Activated CD8-positive, alpha-beta T cell treated with anti-CD3 and anti-CD28 coated beads for 36 hours (primary cell): Measurements from ENCODE around the gene ZNF488. TPM values are rescaled to one million over a fixed set of nuclear protein-coding genes. Genes with fewer than 3 reads are reported as not detected.
"Not testable (repeated sequence)": the region's sequence is repeated elsewhere in the genome, so short reads cannot be mapped to it uniquely, and the experiment has no call there.

Experiments
- ATAC-seq: fragments of 200-7000 bp; cut with Tn5 transposase; one replicate; pipeline ENCODE4 v1.10.0; 2021; ENCODE audit warnings: mild to moderate bottlenecking, moderate library complexity
- CTCF ChIA-PET: fragments of 350-600 bp; sonication (Branson Sonifier 250); formaldehyde crosslinking; loops from one replicate; lab custom pipeline; 2021; ENCODE audit warnings: antibody characterized with exemption; lab: Charles Lee
- POLR2A ChIA-PET: fragments of 350-600 bp; sonication (Branson Sonifier 250); formaldehyde crosslinking; loops from one replicate; lab custom pipeline; 2021; ENCODE audit warnings: antibody characterized with exemption; lab: Charles Lee
- DNase-seq: peaks from one replicate; pipeline ENCODE4 v3.0.0-alpha.2; 2020
- H3K27ac Mint-ChIP-seq: one replicate; pipeline ENCODE4 v1.8.0; 2021; ENCODE audit warnings: mild to moderate bottlenecking, mixed read lengths
- H3K27me3 Mint-ChIP-seq: one replicate; pipeline ENCODE4 v1.8.0; 2021; ENCODE audit warnings: mixed read lengths
- H3K36me3 Mint-ChIP-seq: one replicate; pipeline ENCODE4 v1.8.0; 2021; ENCODE audit warnings: low read depth, mixed read lengths
- H3K4me1 Mint-ChIP-seq: one replicate; pipeline ENCODE4 v1.8.0; 2021; ENCODE audit warnings: low read depth, mixed read lengths
- H3K4me3 Mint-ChIP-seq: one replicate; pipeline ENCODE4 v1.8.0; 2021; ENCODE audit warnings: mild to moderate bottlenecking, moderate library complexity, mixed read lengths
- H3K9me3 Mint-ChIP-seq: one replicate; pipeline ENCODE4 v1.8.0; 2021; ENCODE audit warnings: mixed read lengths
- CTCF ChIP-seq: fragments of 200-600 bp; IDR thresholded peaks from one replicate; pipeline ENCODE4 v1.8.0; 2022; ENCODE audit warnings: antibody characterized with exemption, mild to moderate bottlenecking
- intact Hi-C: fragments of 100-400 bp; cut with micrococcal nuclease; formaldehyde crosslinking; loops from one replicate; pipeline ENCODE4 v1.10.0; 2022
- total RNA-seq, 2 experiments: library from RNA; stranded (reverse); gene quantifications; one replicate each; pipeline ENCODE4 v1.2.3, GENCODE V29; 2021

The ZNF488 gene
- total RNA-seq, 2 experiments from 2014 or later: 0.36 to 0.58 TPM

- Mint-ChIP-seq H3K4me3 (no peak overlapping the region), H3K36me3 (no peaks in the 10 kb centered on the region), H3K27me3 (peaks cover 24% of the 10 kb centered on the region), H3K9me3 (no peaks in the 10 kb centered on the region), H3K4me1 (no peaks in the 10 kb centered on the region), H3K27ac (no peak overlapping the region)
- ATAC-seq: peak; percentile 37
- ChIA-PET POLR2A (no interaction called here), CTCF (interaction anchor here (1.3 kb wide), 1 partner anchor 34 kb away, joined by 3 read pairs; no protein-coding TSS in a partner anchor)
- intact Hi-C loops: no loop called here
- TF ChIP-seq CTCF: no peak
- DNase-seq: no peak
Measured at GRCh38 chr10:47396311-47396717, 12.2 kb upstream of the ZNF488 start.

- H3K36me3 Mint-ChIP-seq: no peaks in the 10 kb centered on the region
- peaks cover 9% of the 10 kb centered on the region for H3K9me3 Mint-ChIP-seq
- ChIA-PET POLR2A (no interaction called here), CTCF (no interaction called here)
- H3K4me3 Mint-ChIP-seq: no peak overlapping the region
- H3K27me3 Mint-ChIP-seq: peaks cover 30% of the 10 kb centered on the region
- peaks cover 4% of the 10 kb centered on the region for H3K4me1 Mint-ChIP-seq
- TF ChIP-seq CTCF: no peak
- DNase-seq: no peak
- intact Hi-C loops: loop anchor here (2.0 kb wide), 1 partner anchor 39 kb away; no protein-coding TSS in a partner anchor
- no peak for ATAC-seq
- H3K27ac Mint-ChIP-seq: no peak overlapping the region
Measured at GRCh38 chr10:47389619-47390018, 5.5 kb upstream of the ZNF488 start.

GRCh38 chr10:47388879-47389278 is 4.8 kb upstream of the ZNF488 start:
- POLR2A ChIA-PET: no interaction called here
- CTCF ChIA-PET: no interaction called here
- intact Hi-C loops: no loop called here
- H3K4me3 Mint-ChIP-seq: no peak overlapping the region
- DNase-seq (no peak), ATAC-seq (no peak)
- H3K27me3 Mint-ChIP-seq: peaks cover 26% of the 10 kb centered on the region
- peaks cover 4% of the 10 kb centered on the region for H3K4me1 Mint-ChIP-seq
- H3K36me3 Mint-ChIP-seq: no peaks in the 10 kb centered on the region
- no peak overlapping the region for H3K27ac Mint-ChIP-seq
- no peak for TF ChIP-seq CTCF
- H3K9me3 Mint-ChIP-seq: peaks cover 9% of the 10 kb centered on the region

- peaks cover 35% of the 10 kb centered on the region for H3K27me3 Mint-ChIP-seq
Measured at GRCh38 chr10:47386104-47386503, 2.0 kb upstream of the ZNF488 start.

GRCh38 chr10:47383261-47384147 is 589 bp downstream of the ZNF488 start:
- TF ChIP-seq CTCF: no peak
- peaks cover 17% of the 10 kb centered on the region for H3K4me1 Mint-ChIP-seq
- H3K4me3 Mint-ChIP-seq: peak overlapping the region; percentile 79
- no peak for DNase-seq
- CTCF ChIA-PET: interaction anchor here (0.7 kb wide), 1 partner anchor 22 kb away, joined by 4 read pairs; no protein-coding TSS in a partner anchor
- ATAC-seq: no peak
- H3K9me3 Mint-ChIP-seq: peaks cover 9% of the 10 kb centered on the region
- H3K36me3 Mint-ChIP-seq: no peaks in the 10 kb centered on the region
- peaks cover 52% of the 10 kb centered on the region for H3K27me3 Mint-ChIP-seq
- intact Hi-C loops: no loop called here
- no peak overlapping the region for H3K27ac Mint-ChIP-seq
- POLR2A ChIA-PET: no interaction called here

More at GRCh38 chr10:47386104-47386503, 2.0 kb upstream of the ZNF488 start:
- ATAC-seq, intact Hi-C loops, H3K27ac Mint-ChIP-seq, CTCF ChIA-PET, H3K36me3 Mint-ChIP-seq, DNase-seq, H3K4me3 Mint-ChIP-seq, H3K9me3 Mint-ChIP-seq: not testable (repeated sequence)
- POLR2A ChIA-PET: interaction anchor here (0.6 kb wide), 1 partner anchor 63 kb away, joined by 3 read pairs; no protein-coding TSS in a partner anchor
- H3K4me1 Mint-ChIP-seq: peaks cover 11% of the 10 kb centered on the region
